GM19395 (cell line): ENCODE results near the gene EGR4.
A peak's percentile ranks its signal among the peaks of the same experiment; 100 is the strongest.

Experiments
- ATAC-seq: cut with Tn5 transposase; IDR thresholded peaks from one replicate; pipeline ENCODE4 v1.9.1; 2021; ENCODE audit warnings: mild to moderate bottlenecking, moderate library complexity; ENCODE audit not compliant: unreplicated experiment

Gene EGR4

GRCh38 chr2:73290049-73290839 lies 3.1 kb downstream of the EGR4 start:
- no peak for ATAC-seq

GRCh38 chr2:73289304-73289703 lies 4.0 kb downstream of the EGR4 start:
- ATAC-seq, result no peak

GRCh38 chr2:73286134-73286655 lies 7.2 kb downstream of the EGR4 start:
- no peak for ATAC-seq

GRCh38 chr2:73285159-73285739 lies 8.1 kb downstream of the EGR4 start:
- ATAC-seq, result peak; percentile 61

GRCh38 chr2:73284296-73285158 lies 8.8 kb downstream of the EGR4 start, which contains the start of gene FBXO41:
FBXO41 (minus strand) TSS chr2:73284478; CDS start chr2:73269630, 14,848 bp downstream.
- peak; percentile 72 for ATAC-seq

GRCh38 chr2:73283545-73284295 lies 9.6 kb downstream of the EGR4 start:
- peak; percentile 25 for ATAC-seq

- ATAC-seq, result no peak
These were observed 10.3 kb downstream of the EGR4 start for GRCh38 chr2:73282924-73283544.

- no peak for ATAC-seq
These were observed 12.1 kb downstream of the EGR4 start for GRCh38 chr2:73281244-73281643.

GRCh38 chr2:73279852-73280251 lies 13.5 kb downstream of the EGR4 start:
- no peak for ATAC-seq

GRCh38 chr2:73272270-73272669 lies 21.1 kb downstream of the EGR4 start:
- no peak for ATAC-seq

GRCh38 chr2:73269686-73270465 lies 23.5 kb downstream of the EGR4 start:
- peak; percentile 33 for ATAC-seq

- ATAC-seq, result peak; percentile 94
These were observed 24.3 kb downstream of the EGR4 start for GRCh38 chr2:73268830-73269685.

- ATAC-seq, result no peak
These were observed 24.9 kb downstream of the EGR4 start for GRCh38 chr2:73268366-73268829.

- ATAC-seq, result no peak
These were observed 26.3 kb downstream of the EGR4 start for GRCh38 chr2:73267008-73267407.

- no peak for ATAC-seq
These were observed 27.1 kb downstream of the EGR4 start for GRCh38 chr2:73266061-73266901.

GRCh38 chr2:73265298-73266060 lies 27.9 kb downstream of the EGR4 start:
- no peak for ATAC-seq

- no peak for ATAC-seq
These were observed 28.6 kb downstream of the EGR4 start for GRCh38 chr2:73264783-73265182.
